HCT116 (cell line): ENCODE data around the gene ZSWIM5. TPM values are rescaled to one million over a fixed set of nuclear protein-coding genes. Genes with fewer than 3 reads are reported as not detected.
"Not testable (repeated sequence)": the region's sequence is repeated elsewhere in the genome, so short reads cannot be mapped to it uniquely, and the experiment has no call there.

Experiments
- ATAC-seq: fragments of 200-7000 bp; cut with Tn5 transposase; 2 replicates; pipeline ENCODE4 v1.9.1; 2020; ENCODE audit warnings: mild to moderate bottlenecking, moderate library complexity
- BruUV-seq: library from RNA; stranded (reverse); fragments of 400-500 nt; replicated peaks from 2 replicates; lab custom pipeline; 2021; lab: Mats Ljungman, UMichigan
- CTCF ChIA-PET: fragments of 300-600 bp; sonication (Branson Sonifier 250); formaldehyde crosslinking; loops from one replicate; lab custom pipeline; 2021; ENCODE audit warnings: antibody characterized with exemption; lab: Charles Lee
- POLR2A ChIA-PET: fragments of 300-600, 350-600 bp; sonication (Branson Sonifier 250); formaldehyde crosslinking; loops from one replicate; lab custom pipeline; 2021; ENCODE audit warnings: antibody characterized with exemption; lab: Charles Lee
- RAD21 ChIA-PET, 2 experiments: fragments of 300-600 bp; sonication (Branson Sonifier 250); formaldehyde crosslinking; loops; one replicate each; lab custom pipeline; 2023; ENCODE audit warnings: low total read pairs in 2 of 2; ENCODE audit not compliant: uncharacterized antibody in 2 of 2, unreplicated experiment in 2 of 2, low non-redundant PET in 1 of 2; lab: Charles Lee
- DNase-seq: peaks from one replicate; pipeline ENCODE4 v3.0.0-alpha.2; 2010; ENCODE audit warnings: low read depth, low spot score
- H2AFZ ChIP-seq: fragments of 200-600 bp; shearing (Covaris generic), sonication (generic); 2 replicates; pipeline ENCODE4 v1.6.1; 2017; ENCODE audit warnings: low read depth, mixed run types, mixed read lengths, antibody characterized with exemption, low read length; ENCODE audit not compliant: poor library complexity, severe bottlenecking
- H3K27ac ChIP-seq: 2 replicates; pipeline ENCODE4 v1.5.1; 2012; ENCODE audit warnings: low read depth, low read length
- H3K27me3 ChIP-seq: fragments of 200-600 bp; sonication (generic); 2 replicates; pipeline ENCODE4 v1.6.1; 2016; ENCODE audit warnings: mixed run types, low read length, mixed read lengths; ENCODE audit not compliant: insufficient read depth
- H3K36me3 ChIP-seq, 2 experiments: fragments of 200-500 bp in 1 of 2; fragments of 200-600 bp in 1 of 2; sonication (Bioruptor generic) in 1 of 2; sonication (generic) in 1 of 2; 2 replicates each; pipeline versions ENCODE4 v1.5.1 to v1.6.1; 2014 to 2016; ENCODE audit warnings: low read length in 2 of 2, inconsistent platforms in 1 of 2, mixed read lengths in 1 of 2, mixed run types in 1 of 2; ENCODE audit not compliant: insufficient read depth in 2 of 2, control insufficient read depth in 1 of 2
- H3K4me1 ChIP-seq, 2 experiments: fragments of 200-600 bp in 1 of 2; sonication (generic) in 1 of 2; 2 replicates each; pipeline versions ENCODE4 v1.5.1 to v1.6.1; 2012 to 2017; ENCODE audit warnings: low read length in 2 of 2, inconsistent platforms in 1 of 2, mild to moderate bottlenecking in 1 of 2, mixed read lengths in 1 of 2, mixed run types in 1 of 2, moderate library complexity in 1 of 2; ENCODE audit not compliant: insufficient read depth in 2 of 2, control insufficient read depth in 1 of 2
- H3K4me2 ChIP-seq: fragments of 200-600 bp; sonication (generic); 2 replicates; pipeline ENCODE4 v1.6.1; 2017; ENCODE audit warnings: mixed run types, low read length, mixed read lengths
- H3K4me3 ChIP-seq, 2 experiments: fragments of 200-600 bp in 1 of 2; sonication (generic) in 1 of 2; replicated peaks in 1 of 2; 2 replicates each; pipeline ENCODE4 v1.5.1; 2011 to 2016; ENCODE audit warnings: low read length in 2 of 2, control low read depth in 1 of 2, low read depth in 1 of 2, mild to moderate bottlenecking in 1 of 2, mixed read lengths in 1 of 2, mixed run types in 1 of 2
- H3K79me2 ChIP-seq: fragments of 200-600 bp; sonication (generic); 2 replicates; pipeline ENCODE4 v1.6.1; 2017; ENCODE audit warnings: mild to moderate bottlenecking, mixed run types, low read length, moderate library complexity, mixed read lengths; ENCODE audit not compliant: insufficient read depth
- H3K9ac ChIP-seq: fragments of 200-600 bp; sonication (generic); 2 replicates; pipeline ENCODE4 v1.6.1; 2016; ENCODE audit warnings: low read length, mixed read lengths
- H3K9me2 ChIP-seq: fragments of 200-600 bp; sonication (generic), shearing (Covaris generic); 2 replicates; pipeline ENCODE4 v1.6.1; 2017; ENCODE audit warnings: mixed run types, mild to moderate bottlenecking, moderate library complexity; ENCODE audit not compliant: insufficient read depth
- H3K9me3 ChIP-seq, 2 experiments: fragments of 200-500 bp in 1 of 2; fragments of 200-600 bp in 1 of 2; sonication (Bioruptor generic) in 1 of 2; sonication (generic) in 1 of 2; 2 replicates each; pipeline ENCODE4 v1.6.1; 2014 to 2017; ENCODE audit warnings: low read length in 2 of 2, mixed read lengths in 2 of 2, inconsistent platforms in 1 of 2, low read depth in 1 of 2, mild to moderate bottlenecking in 1 of 2, mixed run types in 1 of 2, moderate library complexity in 1 of 2; ENCODE audit not compliant: control insufficient read depth in 1 of 2, insufficient read depth in 1 of 2
- H4K20me1 ChIP-seq: fragments of 200-600 bp; sonication (generic), shearing (Covaris generic); 2 replicates; pipeline ENCODE4 v1.6.1; 2017; ENCODE audit warnings: mixed run types, mild to moderate bottlenecking, moderate library complexity; ENCODE audit not compliant: insufficient read depth
- intact Hi-C: fragments of 100-400 bp; cut with micrococcal nuclease; formaldehyde crosslinking; loops from 2 replicates; pipeline ENCODE4 v1.10.0; 2022
- total RNA-seq: library from RNA; stranded (reverse); gene quantifications from one replicate; pipeline ENCODE4 v1.2.1, GENCODE V29; 2021; ENCODE audit not compliant: unreplicated experiment

ZSWIM5 gene
- total RNA-seq, 1 experiment from 2014 or later, result 1.1 TPM

DNA sequence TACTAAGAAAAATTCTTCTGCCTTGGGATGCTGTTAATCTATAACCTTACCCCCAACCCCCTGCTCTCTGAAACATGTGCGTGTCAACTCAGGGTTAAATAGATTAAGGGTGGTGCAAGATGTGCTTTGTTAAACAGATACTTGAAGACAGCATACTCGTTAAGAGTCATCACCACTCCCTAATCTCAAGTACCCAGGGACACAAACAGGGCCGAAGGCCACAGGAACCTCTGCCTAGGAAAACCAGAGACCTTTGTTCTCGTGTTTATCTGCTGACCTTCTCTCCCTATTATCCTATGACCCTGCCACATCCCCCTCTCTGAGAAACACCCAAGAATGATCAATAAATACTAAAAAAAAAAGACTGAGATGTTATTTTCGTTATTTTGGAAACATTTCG, 99.5 kb downstream of the ZSWIM5 start:
- CTCF ChIA-PET, ATAC-seq, POLR2A ChIA-PET: not testable (repeated sequence)

DNA sequence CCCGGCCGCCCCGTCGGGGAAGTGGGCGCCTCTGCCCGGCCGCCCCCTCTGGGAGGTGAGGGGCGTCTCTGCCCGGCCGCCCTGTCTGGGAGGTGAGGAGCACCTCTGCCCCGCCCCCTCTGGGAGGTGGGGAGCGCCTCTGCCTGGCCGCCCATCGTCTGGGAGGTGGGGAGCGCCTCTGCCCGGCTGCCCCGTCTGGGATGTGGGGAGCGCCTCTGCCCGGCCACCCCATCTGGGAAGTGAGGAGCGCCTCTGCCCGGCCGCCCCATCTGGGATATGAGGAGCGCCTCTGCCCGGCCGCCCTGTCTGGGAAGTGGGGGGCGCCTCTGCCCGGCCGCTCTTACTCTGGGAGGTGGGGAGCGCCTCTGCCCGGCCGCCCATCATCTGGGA, 100.3 kb downstream of the ZSWIM5 start:
- POLR2A ChIA-PET, H2AFZ ChIP-seq, CTCF ChIA-PET: not testable (repeated sequence)

More for the DNA sequence above, 99.5 kb downstream of the ZSWIM5 start:
- H3K9me3 ChIP-seq, H3K4me2 ChIP-seq, BruUV-seq, H3K4me3 ChIP-seq, RAD21 ChIA-PET, H3K4me1 ChIP-seq, DNase-seq, H2AFZ ChIP-seq, H3K79me2 ChIP-seq, H3K9me2 ChIP-seq, H4K20me1 ChIP-seq, H3K36me3 ChIP-seq, intact Hi-C loops, H3K27ac ChIP-seq, H3K9ac ChIP-seq, H3K27me3 ChIP-seq: not testable (repeated sequence)

DNA sequence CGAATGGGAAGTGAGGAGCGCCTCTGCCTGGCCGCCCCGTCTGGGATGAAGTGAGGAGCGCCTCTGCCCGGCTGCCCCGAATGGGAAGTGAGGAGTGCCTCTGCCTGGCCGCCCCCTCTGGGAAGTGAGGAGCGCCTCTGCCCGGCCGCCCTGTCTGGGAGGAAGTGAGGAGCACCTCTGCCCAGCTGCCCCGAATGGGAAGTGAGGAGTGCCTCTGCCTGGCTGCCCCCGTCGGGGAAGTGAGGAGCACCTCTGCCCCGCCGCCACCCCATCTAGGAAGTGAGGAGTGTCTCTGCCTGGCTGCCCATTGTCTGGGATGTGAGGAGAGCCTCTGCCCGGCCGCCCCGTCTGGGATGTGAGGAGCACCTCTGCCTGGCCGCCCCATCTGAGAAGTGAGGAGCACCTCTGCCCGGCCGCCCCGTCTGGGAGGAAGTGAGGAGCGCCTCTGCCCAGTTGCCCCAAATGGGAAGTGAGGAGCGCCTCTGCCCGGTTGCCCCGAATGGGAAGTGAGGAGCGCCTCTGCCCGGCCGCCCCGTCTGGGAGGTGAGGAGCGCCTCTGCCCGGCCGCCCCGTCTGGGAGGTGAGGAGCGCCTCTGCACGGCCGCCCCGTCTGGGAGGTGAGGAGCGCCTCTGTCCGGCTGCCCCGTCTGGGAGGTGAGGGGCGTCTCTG, 100.8 kb downstream of the ZSWIM5 start:
- RAD21 ChIA-PET, result not testable (repeated sequence)

More for the DNA sequence above, 100.3 kb downstream of the ZSWIM5 start:
- H3K9ac ChIP-seq, H3K4me3 ChIP-seq, RAD21 ChIA-PET, intact Hi-C loops, H3K4me1 ChIP-seq, H3K9me3 ChIP-seq, H4K20me1 ChIP-seq, H3K27ac ChIP-seq, H3K27me3 ChIP-seq, H3K36me3 ChIP-seq, BruUV-seq, H3K9me2 ChIP-seq, DNase-seq, H3K79me2 ChIP-seq, ATAC-seq, H3K4me2 ChIP-seq: not testable (repeated sequence)

More for the DNA sequence above, 100.8 kb downstream of the ZSWIM5 start:
- CTCF ChIA-PET, H4K20me1 ChIP-seq, H3K9me3 ChIP-seq, ATAC-seq, H3K9me2 ChIP-seq, BruUV-seq, H3K36me3 ChIP-seq, H3K4me2 ChIP-seq, intact Hi-C loops, H3K27me3 ChIP-seq, POLR2A ChIA-PET, H3K4me3 ChIP-seq, DNase-seq, H3K27ac ChIP-seq, H3K9ac ChIP-seq, H3K79me2 ChIP-seq, H3K4me1 ChIP-seq, H2AFZ ChIP-seq: not testable (repeated sequence)
